NB4 (cell line): Measurements from ENCODE around the gene GYS2.

Experiments
- MYC ChIP-seq: IDR thresholded peaks from 2 replicates; pipeline ENCODE4 v1.6.1; 2011; ENCODE audit warnings: low read depth, low read length
- TF ChIP-seq, protein P1 (sequence below): IDR thresholded peaks from one replicate; pipeline ENCODE4 v1.5.1; 2012; ENCODE audit warnings: low read depth, low read length

DNA sequence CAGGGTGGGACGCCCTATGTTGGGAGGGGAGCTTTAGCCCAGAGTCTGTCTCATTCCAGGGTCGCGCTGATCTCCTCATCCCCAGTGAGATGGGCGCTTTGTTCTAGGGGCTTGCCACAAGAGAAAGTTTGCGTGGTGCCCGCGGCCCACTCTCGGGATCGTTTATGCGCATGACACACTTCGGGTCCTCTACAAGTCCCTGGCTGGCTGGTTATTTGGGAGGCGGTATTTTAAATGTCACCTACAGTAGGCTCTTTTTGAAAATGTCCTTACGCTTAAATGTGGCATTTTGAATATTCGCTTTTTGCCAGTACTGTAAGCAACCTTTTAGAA, 102.5 kb downstream of the GYS2 start:
- TF ChIP-seq MYC: no peak
- TF ChIP-seq, protein P1, sequence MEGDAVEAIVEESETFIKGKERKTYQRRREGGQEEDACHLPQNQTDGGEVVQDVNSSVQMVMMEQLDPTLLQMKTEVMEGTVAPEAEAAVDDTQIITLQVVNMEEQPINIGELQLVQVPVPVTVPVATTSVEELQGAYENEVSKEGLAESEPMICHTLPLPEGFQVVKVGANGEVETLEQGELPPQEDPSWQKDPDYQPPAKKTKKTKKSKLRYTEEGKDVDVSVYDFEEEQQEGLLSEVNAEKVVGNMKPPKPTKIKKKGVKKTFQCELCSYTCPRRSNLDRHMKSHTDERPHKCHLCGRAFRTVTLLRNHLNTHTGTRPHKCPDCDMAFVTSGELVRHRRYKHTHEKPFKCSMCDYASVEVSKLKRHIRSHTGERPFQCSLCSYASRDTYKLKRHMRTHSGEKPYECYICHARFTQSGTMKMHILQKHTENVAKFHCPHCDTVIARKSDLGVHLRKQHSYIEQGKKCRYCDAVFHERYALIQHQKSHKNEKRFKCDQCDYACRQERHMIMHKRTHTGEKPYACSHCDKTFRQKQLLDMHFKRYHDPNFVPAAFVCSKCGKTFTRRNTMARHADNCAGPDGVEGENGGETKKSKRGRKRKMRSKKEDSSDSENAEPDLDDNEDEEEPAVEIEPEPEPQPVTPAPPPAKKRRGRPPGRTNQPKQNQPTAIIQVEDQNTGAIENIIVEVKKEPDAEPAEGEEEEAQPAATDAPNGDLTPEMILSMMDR: no peak
